ENCODE data around the gene EIF3F.

DNA sequence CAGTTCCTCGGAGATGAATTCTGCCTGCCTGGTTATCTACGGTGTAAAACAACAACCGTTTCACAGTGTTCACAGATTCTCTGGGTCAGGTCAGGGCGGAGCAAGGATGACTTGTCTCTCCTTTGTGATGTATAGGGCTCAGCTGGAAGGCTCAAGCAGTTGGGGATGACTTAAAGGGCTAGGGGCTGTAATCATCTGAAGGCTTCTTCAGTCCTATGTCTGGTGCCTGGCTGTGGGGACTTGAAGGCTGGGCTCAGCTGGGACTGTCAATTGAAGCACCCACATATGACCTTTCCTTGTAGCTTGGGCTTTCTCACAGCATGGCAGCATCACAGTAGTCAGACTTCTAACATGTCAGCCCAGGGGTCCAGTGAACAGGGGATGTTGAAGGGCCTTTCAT, 29.3 kb downstream of the EIF3F start:
- TF ChIP-seq, protein P1, sequence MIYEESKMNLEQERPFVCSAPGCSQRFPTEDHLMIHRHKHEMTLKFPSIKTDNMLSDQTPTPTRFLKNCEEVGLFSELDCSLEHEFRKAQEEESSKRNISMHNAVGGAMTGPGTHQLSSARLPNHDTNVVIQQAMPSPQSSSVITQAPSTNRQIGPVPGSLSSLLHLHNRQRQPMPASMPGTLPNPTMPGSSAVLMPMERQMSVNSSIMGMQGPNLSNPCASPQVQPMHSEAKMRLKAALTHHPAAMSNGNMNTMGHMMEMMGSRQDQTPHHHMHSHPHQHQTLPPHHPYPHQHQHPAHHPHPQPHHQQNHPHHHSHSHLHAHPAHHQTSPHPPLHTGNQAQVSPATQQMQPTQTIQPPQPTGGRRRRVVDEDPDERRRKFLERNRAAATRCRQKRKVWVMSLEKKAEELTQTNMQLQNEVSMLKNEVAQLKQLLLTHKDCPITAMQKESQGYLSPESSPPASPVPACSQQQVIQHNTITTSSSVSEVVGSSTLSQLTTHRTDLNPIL (CRISPR knock-in tag; IDR thresholded peaks at IDR 0.05; ENCODE audit: low read depth), result no peak
- TF ChIP-seq ZNF8 (CRISPR knock-in tag; IDR thresholded peaks at IDR 0.05), result no peak
- no peak for TF ChIP-seq GLIS3 (CRISPR knock-in tag; IDR thresholded peaks at IDR 0.05)
